ENCODE results near the gene CDH4. TPM values are rescaled to one million over a fixed set of nuclear protein-coding genes. Genes with fewer than 3 reads are reported as not detected.
"Not testable (repeated sequence)": the region's sequence is repeated elsewhere in the genome, so short reads cannot be mapped to it uniquely, and the experiment has no call there.

The CDH4 gene
- polyA plus RNA-seq, 1 donor: 1.7 TPM

- Histone ChIP-seq H3K27ac (ENCODE audit: low read length) (no peak overlapping the region), H3K27me3 (ENCODE audit: control insufficient read depth, insufficient read depth, low read length) (no peaks in the 10 kb centered on the region), H3K36me3 (ENCODE audit: control insufficient read depth, insufficient read depth, low read length) (no peaks in the 10 kb centered on the region), H3K4me1 (ENCODE audit: control insufficient read depth, insufficient read depth, low read length) (no peaks in the 10 kb centered on the region), H3K9me3 (ENCODE audit: control insufficient read depth, low read depth, low read length) (no peaks in the 10 kb centered on the region), H3K4me3 (ENCODE audit: low read length) (no peak overlapping the region)
- no peak for DNase-seq
- WGBS (ENCODE audit: insufficient coverage, low lambda C conversion rate): no CpG with 5 or more reads among the region's 10 CpGs
Observed at GRCh38 chr20:61847420-61847748, 595.3 kb downstream of the CDH4 start.

DNA sequence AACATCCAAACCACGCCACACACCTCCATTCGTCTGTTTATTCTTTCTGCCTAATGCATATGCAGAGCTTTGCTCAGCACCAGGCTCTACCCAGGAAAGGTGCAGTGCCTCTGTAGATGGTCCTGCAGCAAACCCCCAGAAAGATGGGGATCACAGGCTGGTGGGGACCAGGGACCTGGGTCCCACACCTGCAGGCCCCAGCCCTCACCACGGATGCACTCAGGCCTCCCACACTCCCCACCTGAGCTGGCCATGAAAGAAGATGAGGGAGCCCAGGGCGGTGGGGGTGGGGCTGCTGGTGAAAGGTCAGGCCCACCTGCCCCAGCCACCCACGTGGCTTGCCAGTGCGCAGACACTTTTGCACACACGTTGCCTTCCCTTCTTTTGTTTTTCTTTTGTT is 595.9 kb downstream of the CDH4 start:
- no peak for DNase-seq
- no peak overlapping the region for H3K27ac ChIP-seq (ENCODE audit: low read length)
- H3K27me3 ChIP-seq (ENCODE audit: control insufficient read depth, insufficient read depth, low read length): no peaks in the 10 kb centered on the region
- H3K36me3 ChIP-seq (ENCODE audit: control insufficient read depth, insufficient read depth, low read length): no peaks in the 10 kb centered on the region
- WGBS (ENCODE audit: insufficient coverage, low lambda C conversion rate): 80% methylated on average over 1 of the region's 7 CpGs
- H3K4me1 ChIP-seq (ENCODE audit: control insufficient read depth, insufficient read depth, low read length): no peaks in the 10 kb centered on the region
- no peak overlapping the region for H3K4me3 ChIP-seq (ENCODE audit: low read length)
- H3K9me3 ChIP-seq (ENCODE audit: control insufficient read depth, low read depth, low read length): peaks cover 2% of the 10 kb centered on the region

GRCh38 chr20:61848851-61849250 is 596.8 kb downstream of the CDH4 start:
- DNase-seq: no peak
- no peaks in the 10 kb centered on the region for H3K4me1 ChIP-seq (ENCODE audit: control insufficient read depth, insufficient read depth, low read length)
- H3K9me3 ChIP-seq (ENCODE audit: control insufficient read depth, low read depth, low read length): peaks cover 3% of the 10 kb centered on the region
- no peaks in the 10 kb centered on the region for H3K36me3 ChIP-seq (ENCODE audit: control insufficient read depth, insufficient read depth, low read length)
- WGBS (ENCODE audit: insufficient coverage, low lambda C conversion rate): 60% methylated on average over 2 of the region's 4 CpGs
- no peak overlapping the region for H3K4me3 ChIP-seq (ENCODE audit: low read length)
- H3K27me3 ChIP-seq (ENCODE audit: control insufficient read depth, insufficient read depth, low read length): no peaks in the 10 kb centered on the region
- no peak overlapping the region for H3K27ac ChIP-seq (ENCODE audit: low read length)

- no peak for DNase-seq
- Histone ChIP-seq H3K36me3 (ENCODE audit: control insufficient read depth, insufficient read depth, low read length) (no peaks in the 10 kb centered on the region), H3K9me3 (ENCODE audit: control insufficient read depth, low read depth, low read length) (peaks cover 3% of the 10 kb centered on the region), H3K27me3 (ENCODE audit: control insufficient read depth, insufficient read depth, low read length) (no peaks in the 10 kb centered on the region), H3K4me1 (ENCODE audit: control insufficient read depth, insufficient read depth, low read length) (no peaks in the 10 kb centered on the region), H3K4me3 (ENCODE audit: low read length) (no peak overlapping the region), H3K27ac (ENCODE audit: low read length) (no peak overlapping the region)
- whole genome bisulfite sequencing (ENCODE audit: insufficient coverage, low lambda C conversion rate): no CpG with 5 or more reads among the region's 11 CpGs
Observed at GRCh38 chr20:61849376-61849775, 597.3 kb downstream of the CDH4 start.

DNA sequence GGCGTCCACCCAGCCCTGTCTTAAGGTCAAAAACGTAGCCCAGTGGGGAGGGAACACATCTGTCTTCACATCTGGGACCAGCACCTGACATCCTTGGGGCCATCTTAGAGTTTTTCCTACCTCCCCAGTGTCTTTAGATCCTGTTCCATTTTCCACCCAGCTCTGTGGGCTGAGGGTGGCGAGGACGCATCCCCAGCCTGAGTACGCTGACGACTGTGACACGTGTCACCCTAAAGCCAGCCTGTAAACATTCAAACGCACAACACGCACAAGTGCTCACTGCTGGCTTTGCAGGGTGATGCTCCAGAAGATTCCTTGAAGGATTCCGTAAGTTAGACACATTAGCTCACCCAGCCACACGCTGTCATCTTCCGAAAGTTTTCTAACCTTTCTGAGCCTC is 597.8 kb downstream of the CDH4 start:
- H3K27ac ChIP-seq (ENCODE audit: low read length): no peak overlapping the region
- H3K4me3 ChIP-seq (ENCODE audit: low read length): no peak overlapping the region
- DNase-seq: no peak
- peaks cover 3% of the 10 kb centered on the region for H3K9me3 ChIP-seq (ENCODE audit: control insufficient read depth, low read depth, low read length)
- no peaks in the 10 kb centered on the region for H3K4me1 ChIP-seq (ENCODE audit: control insufficient read depth, insufficient read depth, low read length)
- H3K27me3 ChIP-seq (ENCODE audit: control insufficient read depth, insufficient read depth, low read length): no peaks in the 10 kb centered on the region
- H3K36me3 ChIP-seq (ENCODE audit: control insufficient read depth, insufficient read depth, low read length): no peaks in the 10 kb centered on the region
- WGBS (ENCODE audit: insufficient coverage, low lambda C conversion rate): no CpG with 5 or more reads among the region's 12 CpGs

DNA sequence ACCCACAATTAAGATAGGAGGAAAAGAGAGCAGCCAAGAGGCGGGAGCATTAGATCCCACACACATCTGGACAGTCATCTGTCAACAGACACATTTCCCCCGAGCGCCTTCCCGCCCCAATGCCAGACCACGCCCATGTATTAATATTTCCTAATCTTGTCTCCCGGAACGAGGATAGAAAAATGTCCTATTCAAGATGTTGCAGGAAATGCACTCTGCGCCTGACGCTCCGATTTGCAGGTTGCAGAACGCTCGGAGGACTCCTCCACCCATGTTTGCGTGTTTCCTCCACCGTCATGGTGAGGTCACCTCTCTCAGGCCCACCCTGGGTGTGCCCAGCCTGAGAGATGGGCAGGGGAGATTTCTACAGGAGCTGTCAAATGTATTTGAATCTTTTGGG is 598.4 kb downstream of the CDH4 start:
- Histone ChIP-seq H3K36me3 (ENCODE audit: control insufficient read depth, insufficient read depth, low read length) (no peaks in the 10 kb centered on the region), H3K27ac (ENCODE audit: low read length) (no peak overlapping the region), H3K4me1 (ENCODE audit: control insufficient read depth, insufficient read depth, low read length) (no peaks in the 10 kb centered on the region), H3K9me3 (ENCODE audit: control insufficient read depth, low read depth, low read length) (peaks cover 4% of the 10 kb centered on the region), H3K4me3 (ENCODE audit: low read length) (no peak overlapping the region), H3K27me3 (ENCODE audit: control insufficient read depth, insufficient read depth, low read length) (no peaks in the 10 kb centered on the region)
- DNase-seq: no peak
- no CpG with 5 or more reads among the region's 14 CpGs for WGBS (ENCODE audit: insufficient coverage, low lambda C conversion rate)

- Histone ChIP-seq H3K4me1 (ENCODE audit: control insufficient read depth, insufficient read depth, low read length) (no peaks in the 10 kb centered on the region), H3K27me3 (ENCODE audit: control insufficient read depth, insufficient read depth, low read length) (no peaks in the 10 kb centered on the region)
- WGBS (ENCODE audit: insufficient coverage, low lambda C conversion rate): no CpG with 5 or more reads among the region's 32 CpGs
Observed at GRCh38 chr20:61850926-61851900, 599.2 kb downstream of the CDH4 start.

GRCh38 chr20:61852268-61853072 is 600.4 kb downstream of the CDH4 start:
- no peak overlapping the region for H3K4me3 ChIP-seq (ENCODE audit: low read length)
- no peaks in the 10 kb centered on the region for H3K36me3 ChIP-seq (ENCODE audit: control insufficient read depth, insufficient read depth, low read length)
- H3K27ac ChIP-seq (ENCODE audit: low read length): no peak overlapping the region
- H3K9me3 ChIP-seq (ENCODE audit: control insufficient read depth, low read depth, low read length): peaks cover 8% of the 10 kb centered on the region
- H3K27me3 ChIP-seq (ENCODE audit: control insufficient read depth, insufficient read depth, low read length): no peaks in the 10 kb centered on the region
- no peaks in the 10 kb centered on the region for H3K4me1 ChIP-seq (ENCODE audit: control insufficient read depth, insufficient read depth, low read length)
- no CpG with 5 or more reads among the region's 29 CpGs for WGBS (ENCODE audit: insufficient coverage, low lambda C conversion rate)
- DNase-seq: no peak

More at GRCh38 chr20:61850926-61851900, 599.2 kb downstream of the CDH4 start:
- no peak for DNase-seq
- peaks cover 8% of the 10 kb centered on the region for H3K9me3 ChIP-seq (ENCODE audit: control insufficient read depth, low read depth, low read length)
- no peak overlapping the region for H3K27ac ChIP-seq (ENCODE audit: low read length)
- H3K36me3 ChIP-seq (ENCODE audit: control insufficient read depth, insufficient read depth, low read length): no peaks in the 10 kb centered on the region
- H3K4me3 ChIP-seq (ENCODE audit: low read length): no peak overlapping the region

- DNase-seq: no peak
- H3K4me1 ChIP-seq (ENCODE audit: control insufficient read depth, insufficient read depth, low read length): no peaks in the 10 kb centered on the region
- H3K4me3 ChIP-seq (ENCODE audit: low read length): no peak overlapping the region
- H3K9me3 ChIP-seq (ENCODE audit: control insufficient read depth, low read depth, low read length): peaks cover 8% of the 10 kb centered on the region
- no CpG with 5 or more reads among the region's 24 CpGs for WGBS (ENCODE audit: insufficient coverage, low lambda C conversion rate)
- no peaks in the 10 kb centered on the region for H3K27me3 ChIP-seq (ENCODE audit: control insufficient read depth, insufficient read depth, low read length)
- H3K36me3 ChIP-seq (ENCODE audit: control insufficient read depth, insufficient read depth, low read length): no peaks in the 10 kb centered on the region
- no peak overlapping the region for H3K27ac ChIP-seq (ENCODE audit: low read length)
Observed at GRCh38 chr20:61853073-61854005, 601.3 kb downstream of the CDH4 start.

GRCh38 chr20:61854538-61854937 is 602.5 kb downstream of the CDH4 start:
- DNase-seq; H3K4me3 ChIP-seq (ENCODE audit: low read length); H3K36me3 ChIP-seq (ENCODE audit: control insufficient read depth, insufficient read depth, low read length); H3K27ac ChIP-seq (ENCODE audit: low read length); H3K4me1 ChIP-seq (ENCODE audit: control insufficient read depth, insufficient read depth, low read length); H3K27me3 ChIP-seq (ENCODE audit: control insufficient read depth, insufficient read depth, low read length); H3K9me3 ChIP-seq (ENCODE audit: control insufficient read depth, low read depth, low read length): not testable (repeated sequence)
- WGBS (ENCODE audit: insufficient coverage, low lambda C conversion rate): no CpG with 5 or more reads among the region's 4 CpGs
